ENCODE results near the gene SFTPB.
"Not testable (repeated sequence)": the region's sequence is repeated elsewhere in the genome, so short reads cannot be mapped to it uniquely, and the experiment has no call there.

SFTPB gene

GRCh38 chr2:85666016-85666415 lies 2.0 kb downstream of the SFTPB start:
- in situ Hi-C loops (cut with MboI; ENCODE audit: low sequenced_read_pairs, unreplicated experiment) = no loop called here
- DNase-seq (ENCODE audit: low spot score) = no peak
- TF ChIP-seq CTCF (IDR thresholded peaks at IDR 0.05; ENCODE audit: borderline replicate concordance, control extremely low read depth, extremely low read depth, insufficient read depth, missing control alignments) = no peak

- no peak for TF ChIP-seq CTCF (IDR thresholded peaks at IDR 0.05; ENCODE audit: borderline replicate concordance, control extremely low read depth, extremely low read depth, insufficient read depth, missing control alignments)
- no peak for DNase-seq (ENCODE audit: low spot score)
- in situ Hi-C loops (cut with MboI; ENCODE audit: low sequenced_read_pairs, unreplicated experiment) = no loop called here
Measured at GRCh38 chr2:85665264-85665937, 2.6 kb downstream of the SFTPB start.

GRCh38 chr2:85663594-85664565 lies 4.1 kb downstream of the SFTPB start:
- no peak for DNase-seq (ENCODE audit: low spot score)
- TF ChIP-seq CTCF (IDR thresholded peaks at IDR 0.05; ENCODE audit: borderline replicate concordance, control extremely low read depth, extremely low read depth, insufficient read depth, missing control alignments) = no peak
- in situ Hi-C loops (cut with MboI; ENCODE audit: low sequenced_read_pairs, unreplicated experiment) = no loop called here

GRCh38 chr2:85662899-85663593 lies 5.0 kb downstream of the SFTPB start:
- TF ChIP-seq CTCF (IDR thresholded peaks at IDR 0.05; ENCODE audit: borderline replicate concordance, control extremely low read depth, extremely low read depth, insufficient read depth, missing control alignments) = no peak
- in situ Hi-C loops (cut with MboI; ENCODE audit: low sequenced_read_pairs, unreplicated experiment) = no loop called here
- no peak for DNase-seq (ENCODE audit: low spot score)

- no peak for TF ChIP-seq CTCF (IDR thresholded peaks at IDR 0.05; ENCODE audit: borderline replicate concordance, control extremely low read depth, extremely low read depth, insufficient read depth, missing control alignments)
- DNase-seq (ENCODE audit: low spot score) = no peak
- in situ Hi-C loops (cut with MboI; ENCODE audit: low sequenced_read_pairs, unreplicated experiment) = no loop called here
Measured at GRCh38 chr2:85661139-85661858, 6.7 kb downstream of the SFTPB start.

- DNase-seq (ENCODE audit: low spot score) = no peak
- TF ChIP-seq CTCF (IDR thresholded peaks at IDR 0.05; ENCODE audit: borderline replicate concordance, control extremely low read depth, extremely low read depth, insufficient read depth, missing control alignments) = no peak
- in situ Hi-C loops (cut with MboI; ENCODE audit: low sequenced_read_pairs, unreplicated experiment) = no loop called here
Measured at GRCh38 chr2:85660725-85661124, 7.3 kb downstream of the SFTPB start.

- DNase-seq (ENCODE audit: low spot score); in situ Hi-C loops (cut with MboI; ENCODE audit: low sequenced_read_pairs, unreplicated experiment): not testable (repeated sequence)
Measured at GRCh38 chr2:85660301-85660700, 7.7 kb downstream of the SFTPB start.

All from GM13976 (cell line).